Stimulated activated CD4-positive, alpha-beta T cell treated with anti-CD3 and anti-CD28 coated beads, TNF-alpha, amount 100 ng/mL, for 1 hour (primary cell): ENCODE measurements around the gene RAPGEF4.

Experiments used
- DNase-seq, 3 donors: peaks; one replicate each; pipeline ENCODE4 v3.0.0-alpha.2; 2020; ENCODE audit warnings: low read depth in 3 of 3, low spot score in 1 of 3

Gene RAPGEF4

DNA sequence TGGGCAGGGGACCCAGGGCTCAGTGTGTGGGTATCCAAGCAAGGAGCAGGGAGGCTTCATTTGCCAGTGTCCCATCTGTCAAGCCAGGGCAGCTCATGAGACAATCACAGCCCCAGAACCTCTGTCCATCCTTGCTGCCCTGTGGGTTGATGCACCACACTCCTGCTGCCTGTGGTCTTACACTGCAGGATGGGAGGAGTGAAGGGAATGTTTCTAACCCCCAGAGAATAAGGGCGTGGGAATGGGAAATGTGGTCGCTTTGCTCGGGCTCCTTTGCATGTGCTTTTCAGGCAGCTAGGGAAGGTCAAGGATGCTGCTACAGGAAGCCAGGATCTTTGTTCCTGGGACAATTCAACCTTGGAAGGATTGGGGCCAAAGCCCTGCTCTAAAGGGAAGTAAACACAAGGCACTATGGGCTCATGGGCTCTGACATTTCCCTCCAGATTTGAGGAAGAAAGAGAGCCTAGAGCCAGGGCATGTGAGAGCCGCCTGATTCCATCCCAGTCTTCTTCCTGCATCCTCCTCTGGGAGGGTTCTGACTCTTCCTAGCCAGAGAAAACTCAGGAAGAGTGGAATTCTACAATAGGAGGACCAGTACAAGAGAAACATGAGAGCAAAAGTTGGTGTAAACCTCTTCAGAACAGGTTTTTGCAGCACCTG, 321.2 kb downstream of the RAPGEF4 start:
- no peak for DNase-seq

DNA sequence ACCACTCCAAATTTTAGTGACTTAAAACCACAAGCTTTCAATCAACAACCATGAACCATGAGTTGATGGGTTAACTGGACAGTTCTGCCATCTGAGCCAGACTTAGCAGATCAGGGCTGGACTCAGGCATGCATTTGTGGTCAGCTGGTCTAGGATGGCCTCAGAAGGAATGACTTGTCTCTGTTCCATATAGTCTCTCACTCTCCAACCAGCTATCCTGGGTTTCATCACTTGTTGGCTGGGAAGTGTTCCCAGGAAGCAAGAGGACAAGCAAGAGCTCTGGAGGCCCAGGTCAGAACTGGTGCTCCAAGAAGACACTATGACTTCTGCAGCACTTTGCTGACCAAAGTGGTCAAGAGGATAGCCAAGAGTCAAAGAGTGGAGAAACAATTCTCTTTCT, 322.5 kb downstream of the RAPGEF4 start:
- no peak for DNase-seq

DNA sequence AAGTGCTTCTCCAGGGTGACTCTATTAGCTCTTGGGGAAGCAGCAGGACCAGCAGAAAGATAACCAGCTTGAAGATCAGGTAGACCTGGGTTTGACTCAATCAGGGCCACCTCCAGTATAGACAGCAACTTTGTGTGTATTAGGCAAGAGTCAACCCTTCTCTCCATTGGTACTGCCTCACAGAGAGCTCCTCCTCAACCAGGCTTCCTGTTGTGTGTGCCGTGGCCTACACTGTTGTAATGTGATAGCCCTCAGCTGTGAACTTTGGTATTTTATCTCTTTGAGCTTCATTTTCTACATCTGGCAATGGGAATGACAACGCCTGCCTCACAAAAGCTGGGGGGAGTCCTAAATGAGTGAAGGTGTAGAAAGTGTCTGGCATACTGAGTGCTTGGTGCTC, 323.0 kb downstream of the RAPGEF4 start:
- no peak for DNase-seq

- DNase-seq: no peak
These were observed 323.6 kb downstream of the RAPGEF4 start for GRCh38 chr2:173059292-173059691.

DNA sequence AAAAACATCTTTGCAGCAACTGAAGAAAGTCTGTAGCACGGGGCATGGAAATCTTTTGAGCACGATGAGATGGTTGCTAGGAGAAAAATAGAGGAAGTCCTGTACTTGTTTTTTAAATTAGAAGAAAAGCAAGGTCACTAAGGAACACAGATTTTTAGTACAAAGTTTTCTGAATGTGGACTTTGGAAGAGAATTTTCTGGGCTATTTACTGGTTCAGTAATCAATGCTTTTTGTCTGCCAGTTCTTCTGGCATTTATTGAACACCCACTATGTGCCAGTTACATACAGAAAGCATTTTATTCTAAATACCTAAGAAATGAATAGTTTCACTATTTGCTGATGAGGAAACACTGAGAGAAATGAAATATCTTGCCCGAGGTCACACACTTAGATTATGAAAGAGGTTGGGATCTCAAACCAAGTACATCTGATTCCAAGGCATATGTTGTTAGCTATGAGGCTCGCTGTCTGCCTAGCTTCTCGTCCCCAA, 324.4 kb downstream of the RAPGEF4 start:
- DNase-seq: no peak

DNA sequence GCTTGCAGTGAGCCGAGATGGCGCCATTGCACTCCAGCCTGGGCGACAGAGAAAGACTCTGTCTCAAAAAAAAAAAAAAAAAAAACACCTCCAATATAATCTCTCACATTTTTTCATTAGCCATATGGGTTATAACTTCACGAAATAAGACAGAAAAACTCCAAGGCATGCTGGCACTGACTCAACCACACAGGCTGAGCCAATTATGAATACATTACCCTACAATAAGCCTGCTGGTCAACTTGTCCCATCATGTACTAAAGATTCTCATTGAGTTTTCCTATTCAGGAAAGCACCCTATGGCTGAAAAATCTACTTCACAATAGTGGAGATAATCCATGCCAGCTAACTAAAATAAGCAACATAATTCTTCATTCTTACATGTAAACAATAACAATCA, 327.2 kb downstream of the RAPGEF4 start:
- DNase-seq: no peak

- DNase-seq: no peak
These were observed 328.6 kb downstream of the RAPGEF4 start for GRCh38 chr2:173064151-173064805.

DNA sequence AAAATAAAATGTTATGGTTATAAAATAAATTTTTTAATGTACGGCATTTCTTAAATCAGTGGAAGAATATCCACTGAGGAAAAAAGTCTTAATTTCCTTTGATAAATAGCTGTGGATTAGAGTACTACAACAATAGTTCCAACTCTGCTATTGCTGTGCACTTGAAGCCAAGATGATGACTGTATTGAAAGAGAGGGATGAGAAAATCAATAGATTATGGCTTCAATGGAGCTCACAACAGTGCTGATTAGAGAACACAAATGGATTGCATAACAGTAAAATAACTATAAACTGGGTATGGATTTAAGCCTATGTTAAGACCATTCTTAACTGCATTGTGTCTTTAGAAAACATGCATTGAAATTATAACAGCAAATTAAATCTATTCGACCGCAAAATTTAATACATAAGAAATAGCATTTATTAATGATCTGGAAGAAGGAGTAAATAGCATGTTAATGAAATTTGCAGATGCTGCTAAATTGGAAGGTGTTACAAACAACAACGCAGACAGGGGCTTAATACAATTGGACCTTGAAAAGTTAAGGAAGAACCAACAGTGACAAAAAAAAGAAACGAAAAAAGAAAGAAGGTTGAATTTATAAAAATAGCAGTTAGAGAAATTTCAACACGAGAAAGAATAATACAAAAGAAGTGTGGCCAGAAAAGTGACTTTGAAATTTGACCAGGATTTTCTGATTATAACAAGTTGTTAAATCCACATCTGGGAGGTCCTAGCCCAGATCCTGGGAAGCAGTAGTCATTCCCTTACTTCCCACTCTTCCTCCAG, 331.4 kb downstream of the RAPGEF4 start:
- DNase-seq: no peak

- DNase-seq: no peak
These were observed 339.6 kb downstream of the RAPGEF4 start for GRCh38 chr2:173075056-173075780.

DNA sequence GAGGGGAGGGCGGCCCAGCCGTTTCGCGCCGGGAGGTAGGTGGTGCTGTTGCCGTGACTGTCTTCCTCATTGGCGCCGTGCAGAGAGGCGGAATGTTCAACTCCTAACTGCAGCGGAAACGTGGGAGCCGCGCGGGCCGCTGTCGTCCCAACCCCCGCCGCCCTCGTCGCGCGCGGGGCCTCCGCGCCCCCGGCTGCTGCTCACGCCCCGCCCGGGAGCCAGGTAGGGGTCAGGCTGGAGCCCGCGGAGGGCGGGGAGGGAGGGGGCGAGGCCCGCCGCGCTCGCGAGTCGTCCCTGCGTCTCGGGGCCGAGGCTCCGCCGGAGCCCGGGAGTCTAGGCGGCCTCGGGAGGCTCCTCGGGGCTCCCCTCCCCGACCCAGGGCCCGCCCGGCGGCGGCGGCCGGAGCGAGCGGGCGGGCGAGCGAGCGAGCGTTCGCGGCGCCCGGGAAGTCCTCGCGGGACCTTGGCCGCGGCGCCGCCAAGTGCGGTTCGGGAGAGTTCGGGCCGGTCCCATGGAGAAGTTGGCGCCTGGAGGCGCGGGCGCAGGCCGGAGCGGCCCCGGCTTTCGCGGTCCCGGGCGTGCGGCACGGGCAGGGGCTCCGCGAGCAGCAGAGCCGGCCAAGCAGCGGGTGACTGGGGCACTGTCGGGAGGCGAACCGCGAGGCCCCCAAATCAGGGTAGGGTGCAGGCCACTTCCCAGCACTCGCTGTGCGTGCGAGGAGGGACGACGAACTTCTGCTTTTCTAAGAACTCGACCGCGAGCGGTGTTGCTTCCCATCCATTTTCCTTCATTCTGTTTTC, 340.3 kb downstream of the RAPGEF4 start, which contains the start of gene MAP3K20:
Gene MAP3K20 (plus strand): TSS at position 66 of the 800 bp plus-strand sequence. CDS start 15,186 bp downstream, outside the sequence.
- DNase-seq: peak in 1 of 3 donors; percentile 22

- no peak for DNase-seq
These were observed 341.1 kb downstream of the RAPGEF4 start for GRCh38 chr2:173076581-173077345.

- DNase-seq: no peak
These were observed 342.0 kb downstream of the RAPGEF4 start for GRCh38 chr2:173077506-173078177.

- no peak for DNase-seq
These were observed 343.5 kb downstream of the RAPGEF4 start for GRCh38 chr2:173079141-173079540.

- DNase-seq: no peak
These were observed 344.6 kb downstream of the RAPGEF4 start for GRCh38 chr2:173079973-173080860.

GRCh38 chr2:173086518-173087213, 351.0 kb downstream of the RAPGEF4 start:
- DNase-seq: no peak

DNA sequence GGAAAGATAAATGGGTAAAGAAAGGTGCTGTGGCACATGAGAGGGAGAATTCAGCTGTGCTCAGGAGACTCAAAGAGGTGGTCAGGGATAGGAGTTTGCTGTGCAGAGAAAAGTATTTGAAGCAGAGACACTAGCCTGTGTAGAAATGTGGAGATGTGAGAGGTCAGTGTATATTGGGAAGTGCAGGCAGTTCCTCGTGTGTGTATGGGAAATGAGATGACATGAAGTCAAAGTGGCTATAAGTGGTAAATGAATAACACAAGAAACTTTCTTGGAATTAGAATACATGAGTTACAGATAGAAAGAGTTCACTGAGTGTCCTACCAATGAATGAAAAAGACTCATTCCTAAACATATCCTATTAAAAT, 351.6 kb downstream of the RAPGEF4 start:
- no peak for DNase-seq

DNA sequence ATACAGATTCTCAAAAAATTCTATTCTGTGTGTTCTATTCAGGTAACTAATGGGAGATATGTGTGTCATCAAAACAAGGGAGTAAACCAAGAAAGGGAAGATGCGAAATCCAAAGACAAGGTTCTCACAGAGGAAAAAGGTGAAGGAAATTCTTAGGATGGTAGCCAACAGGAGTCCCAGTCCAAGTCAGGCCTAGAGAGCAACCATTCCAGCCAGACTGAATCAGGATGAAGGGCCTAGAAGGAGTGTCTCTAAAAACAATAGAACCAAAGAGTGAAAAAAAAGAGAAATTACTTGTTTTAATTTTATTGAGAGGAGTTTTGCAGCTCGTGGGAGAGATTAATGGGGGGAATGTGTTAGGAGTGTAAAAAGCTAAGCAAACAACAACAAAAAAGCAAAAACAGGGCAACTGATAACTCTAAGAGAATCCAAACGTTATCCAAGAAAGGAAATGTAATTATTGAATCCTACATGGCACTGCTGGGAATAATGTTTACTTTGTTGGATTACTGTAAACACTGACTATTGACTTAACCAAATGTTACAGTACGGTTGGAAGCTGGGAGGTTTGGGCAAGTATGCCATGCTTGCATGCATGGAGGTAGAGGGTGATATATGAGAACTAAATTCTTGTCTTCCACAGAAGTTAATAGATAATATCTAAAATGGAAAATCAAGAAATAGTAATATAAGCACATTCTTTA, 352.3 kb downstream of the RAPGEF4 start:
- DNase-seq: no peak
